GM12872 (cell line): ENCODE measurements around the gene RBMY1E.
"Not testable (repeated sequence)": the region's sequence is repeated elsewhere in the genome, so short reads cannot be mapped to it uniquely, and the experiment has no call there.

Experiments
- TF ChIP-seq, protein P1 (sequence below): IDR thresholded peaks from 3 replicates; pipeline ENCODE4 v1.5.1; 2011; ENCODE audit warnings: low read depth, mild to moderate bottlenecking, low read length, moderate library complexity; ENCODE audit not compliant: insufficient read depth

RBMY1E gene

DNA sequence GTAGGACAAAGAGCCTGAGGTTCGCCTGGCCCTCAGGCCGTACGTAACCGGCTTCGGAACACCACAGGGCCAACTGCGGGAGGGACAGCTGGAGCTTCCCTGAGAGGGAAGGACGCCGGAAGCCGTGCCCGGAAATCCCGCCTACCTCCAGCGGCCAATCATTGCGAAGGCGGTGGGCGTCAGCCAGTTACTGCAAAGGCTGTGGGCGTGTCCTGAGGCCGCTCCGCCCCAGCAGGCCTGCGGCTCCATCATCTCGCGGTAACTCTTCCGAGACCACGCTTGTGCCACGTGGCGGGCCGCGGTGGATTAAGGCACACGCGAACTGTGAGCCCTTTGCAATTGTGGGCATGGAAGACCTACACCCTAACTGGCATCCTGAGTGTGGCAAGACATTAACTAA lies at the start of gene RBMY1E:
Gene RBMY1E (minus strand): TSS at position 101 of the 400 bp plus-strand sequence. CDS start 1,978 bp downstream, outside the sequence.
- TF ChIP-seq, protein P1, sequence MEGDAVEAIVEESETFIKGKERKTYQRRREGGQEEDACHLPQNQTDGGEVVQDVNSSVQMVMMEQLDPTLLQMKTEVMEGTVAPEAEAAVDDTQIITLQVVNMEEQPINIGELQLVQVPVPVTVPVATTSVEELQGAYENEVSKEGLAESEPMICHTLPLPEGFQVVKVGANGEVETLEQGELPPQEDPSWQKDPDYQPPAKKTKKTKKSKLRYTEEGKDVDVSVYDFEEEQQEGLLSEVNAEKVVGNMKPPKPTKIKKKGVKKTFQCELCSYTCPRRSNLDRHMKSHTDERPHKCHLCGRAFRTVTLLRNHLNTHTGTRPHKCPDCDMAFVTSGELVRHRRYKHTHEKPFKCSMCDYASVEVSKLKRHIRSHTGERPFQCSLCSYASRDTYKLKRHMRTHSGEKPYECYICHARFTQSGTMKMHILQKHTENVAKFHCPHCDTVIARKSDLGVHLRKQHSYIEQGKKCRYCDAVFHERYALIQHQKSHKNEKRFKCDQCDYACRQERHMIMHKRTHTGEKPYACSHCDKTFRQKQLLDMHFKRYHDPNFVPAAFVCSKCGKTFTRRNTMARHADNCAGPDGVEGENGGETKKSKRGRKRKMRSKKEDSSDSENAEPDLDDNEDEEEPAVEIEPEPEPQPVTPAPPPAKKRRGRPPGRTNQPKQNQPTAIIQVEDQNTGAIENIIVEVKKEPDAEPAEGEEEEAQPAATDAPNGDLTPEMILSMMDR: not testable (repeated sequence)

DNA sequence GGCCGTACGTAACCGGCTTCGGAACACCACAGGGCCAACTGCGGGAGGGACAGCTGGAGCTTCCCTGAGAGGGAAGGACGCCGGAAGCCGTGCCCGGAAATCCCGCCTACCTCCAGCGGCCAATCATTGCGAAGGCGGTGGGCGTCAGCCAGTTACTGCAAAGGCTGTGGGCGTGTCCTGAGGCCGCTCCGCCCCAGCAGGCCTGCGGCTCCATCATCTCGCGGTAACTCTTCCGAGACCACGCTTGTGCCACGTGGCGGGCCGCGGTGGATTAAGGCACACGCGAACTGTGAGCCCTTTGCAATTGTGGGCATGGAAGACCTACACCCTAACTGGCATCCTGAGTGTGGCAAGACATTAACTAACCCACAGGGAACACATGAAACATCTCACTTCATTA lies 23.4 kb downstream of the RBMY1E start, which contains the start of gene RBMY1D:
Gene RBMY1D (minus strand): TSS at position 101 of the 400 bp plus-strand sequence. CDS start 2,013 bp downstream, outside the sequence.
- TF ChIP-seq, protein P1: not testable (repeated sequence)
